Keratinocyte (primary cell): ENCODE data around the gene GPC1. TPM values are rescaled to one million over a fixed set of nuclear protein-coding genes. Genes with fewer than 3 reads are reported as not detected.

Experiments used
- DNase-seq: peaks from one replicate; pipeline ENCODE4 v3.0.0-alpha.2; 2011; ENCODE audit warnings: low read depth, missing footprints, low spot score
- FAIRE-seq: peaks from 2 replicates; lab custom pipeline; 2011; peaks lifted over from hg19 to GRCh38; lab: Jason Lieb, UNC
- H2AFZ ChIP-seq: 2 replicates; pipeline ENCODE4 v1.6.0; 2012; ENCODE audit warnings: low read length, control low read depth, inconsistent platforms; ENCODE audit not compliant: control insufficient read depth
- H3K27ac ChIP-seq: 2 replicates; pipeline ENCODE4 v1.5.1; 2011; ENCODE audit warnings: low read length; ENCODE audit not compliant: control insufficient read depth, insufficient read depth
- H3K27me3 ChIP-seq: 3 replicates; pipeline ENCODE4 v1.6.0; 2011; ENCODE audit warnings: low read length; ENCODE audit not compliant: control insufficient read depth, insufficient read depth; ENCODE audit errors: extremely low read depth
- H3K36me3 ChIP-seq, 2 experiments: 2 replicates in 1 of 2; 3 replicates in 1 of 2; pipeline ENCODE4 v1.5.1; 2011; ENCODE audit warnings: low read length in 2 of 2, mild to moderate bottlenecking in 1 of 2; ENCODE audit not compliant: control insufficient read depth in 2 of 2, insufficient read depth in 2 of 2; ENCODE audit errors: extremely low read depth in 1 of 2
- H3K4me1 ChIP-seq: 3 replicates; pipeline ENCODE4 v1.5.1; 2011; ENCODE audit warnings: low read length; ENCODE audit not compliant: control insufficient read depth, insufficient read depth; ENCODE audit errors: extremely low read depth
- H3K4me2 ChIP-seq: 3 replicates; pipeline ENCODE4 v1.6.0; 2011; ENCODE audit warnings: low read depth, low read length; ENCODE audit not compliant: control insufficient read depth, insufficient read depth; ENCODE audit errors: extremely low read depth
- H3K4me3 ChIP-seq, 3 experiments: fragments of 200-600 bp in 1 of 3; sonication (generic) in 1 of 3; 2 replicates in 2 of 3; 3 replicates in 1 of 3; pipeline ENCODE4 v1.5.1; 2011 to 2016; ENCODE audit warnings: low read length in 3 of 3, mild to moderate bottlenecking in 3 of 3, control low read depth in 2 of 3, inconsistent platforms in 1 of 3, low read depth in 1 of 3, mixed read lengths in 1 of 3, mixed run types in 1 of 3, moderate library complexity in 1 of 3; ENCODE audit not compliant: control insufficient read depth in 2 of 3, insufficient read depth in 2 of 3; ENCODE audit errors: extremely low read depth in 1 of 3
- H3K79me2 ChIP-seq: 2 replicates; pipeline ENCODE4 v1.6.0; 2012; ENCODE audit warnings: low read length; ENCODE audit not compliant: control insufficient read depth, insufficient read depth
- H3K9ac ChIP-seq: 3 replicates; pipeline ENCODE4 v1.6.0; 2011; ENCODE audit warnings: low read length; ENCODE audit not compliant: control insufficient read depth, insufficient read depth; ENCODE audit errors: extremely low read depth
- H3K9me1 ChIP-seq: 3 replicates; pipeline ENCODE4 v1.6.0; 2011; ENCODE audit warnings: low read length; ENCODE audit not compliant: control insufficient read depth, insufficient read depth; ENCODE audit errors: extremely low read depth
- H3K9me3 ChIP-seq: 2 replicates; pipeline ENCODE4 v1.5.1; 2012; ENCODE audit warnings: low read depth, low read length; ENCODE audit not compliant: control insufficient read depth
- H4K20me1 ChIP-seq: 3 replicates; pipeline ENCODE4 v1.6.0; 2011; ENCODE audit warnings: low read length; ENCODE audit not compliant: control insufficient read depth, insufficient read depth; ENCODE audit errors: extremely low read depth
- CTCF ChIP-seq, 3 experiments: IDR thresholded peaks in 1 of 3; conservative IDR thresholded peaks in 1 of 3; optimal IDR thresholded peaks in 1 of 3; 2 replicates in 2 of 3; 3 replicates in 1 of 3; pipeline versions ENCODE3 to v1.5.1; 2011; ENCODE audit warnings: low read length in 3 of 3, mild to moderate bottlenecking in 3 of 3, moderate library complexity in 2 of 3, control low read depth in 1 of 3, inconsistent platforms in 1 of 3; ENCODE audit not compliant: insufficient read depth in 2 of 3; ENCODE audit errors: extremely low read depth in 1 of 3
- EZH2 ChIP-seq: IDR thresholded peaks from one replicate; pipeline ENCODE4 v1.6.1; 2012; ENCODE audit warnings: inconsistent platforms, mild to moderate bottlenecking, low read length, moderate library complexity
- dilution Hi-C: fragments of 300-500 bp; cut with MboI; formaldehyde crosslinking; loops from one replicate; pipeline ENCODE4 v1.7.0; 2020; ENCODE audit warnings: low sequenced_read_pairs; ENCODE audit not compliant: extremely low pct_ligation_motif_present
- polyA plus RNA-seq, 5 experiments: library from polyadenylated mRNA; depleted of rRNA in 3 of 5; stranded (reverse) in 3 of 5; stranded (forward) in 1 of 5; unstranded in 1 of 5; fragments of >200 nt; gene quantifications; 1 replicate in 1 of 5; 2 replicates in 3 of 5; 3 replicates in 1 of 5; pipeline versions ENCODE4 v1.2.1 to v1.2.3, GENCODE V29; 2011 to 2012; ENCODE audit warnings: missing spikeins in 2 of 5, low read depth in 1 of 5, low replicate concordance in 1 of 5

The GPC1 gene
- polyA plus RNA-seq, 1 donor (not counting 4 experiments of a cell fraction or from before 2014, with no cell fraction given), result 46.6 TPM

GRCh38 chr2:240464514-240465241 is 29.2 kb downstream of the GPC1 start:
- H3K27me3 ChIP-seq, result peaks cover 8% of the 10 kb centered on the region
- FAIRE-seq, result no peak
- peaks cover 2% of the 10 kb centered on the region for H3K9me1 ChIP-seq
- H3K36me3 ChIP-seq, result peaks cover 16 to 26% of the 10 kb centered on the region in 2 experiments
- dilution Hi-C loops, result no loop called here
- no peaks in the 10 kb centered on the region for H3K79me2 ChIP-seq
- no peak overlapping the region for H2AFZ ChIP-seq
- peaks cover under 1% of the 10 kb centered on the region for H4K20me1 ChIP-seq
- TF ChIP-seq EZH2, result no peak
- no peak for TF ChIP-seq CTCF (optimal IDR thresholded peaks at IDR 0.05 in 1 of 3, IDR thresholded peaks at IDR 0.05 in 1 of 3, conservative IDR thresholded peaks at IDR 0.05 in 1 of 3; ENCODE audit: extremely low read depth in 1 of 3, insufficient read depth in 2 of 3, low read length in 3 of 3)
- H3K4me1 ChIP-seq, result no peaks in the 10 kb centered on the region
- H3K9ac ChIP-seq, result no peak overlapping the region
- H3K27ac ChIP-seq, result no peak overlapping the region
- H3K4me2 ChIP-seq, result no peak overlapping the region
- H3K9me3 ChIP-seq, result no peaks in the 10 kb centered on the region
- no peak overlapping the region for H3K4me3 ChIP-seq
- no peak for DNase-seq

- Histone ChIP-seq H3K9me1 (peaks cover 2% of the 10 kb centered on the region), H3K9ac (no peak overlapping the region), H3K4me3 (no peak overlapping the region), H4K20me1 (peaks cover 3% of the 10 kb centered on the region), H3K27me3 (peaks cover 12% of the 10 kb centered on the region), H2AFZ (no peak overlapping the region), H3K4me2 (no peak overlapping the region), H3K4me1 (no peaks in the 10 kb centered on the region), H3K79me2 (no peaks in the 10 kb centered on the region), H3K9me3 (no peaks in the 10 kb centered on the region), H3K27ac (no peak overlapping the region), H3K36me3 (peaks cover 16 to 23% of the 10 kb centered on the region in 2 experiments)
- dilution Hi-C loops, result no loop called here
- FAIRE-seq (no peak), DNase-seq (no peak)
- TF ChIP-seq CTCF (optimal IDR thresholded peaks at IDR 0.05 in 1 of 3, IDR thresholded peaks at IDR 0.05 in 1 of 3, conservative IDR thresholded peaks at IDR 0.05 in 1 of 3; ENCODE audit: extremely low read depth in 1 of 3, insufficient read depth in 2 of 3, low read length in 3 of 3), result no peak
- no peak for TF ChIP-seq EZH2
Measured at GRCh38 chr2:240465268-240465764, 29.9 kb downstream of the GPC1 start.
